Umbilical cord (tissue), 2 donors: Measurements from ENCODE around the gene SPC25. TPM values are rescaled to one million over a fixed set of nuclear protein-coding genes. Genes with fewer than 3 reads are reported as not detected.
A peak's percentile ranks its signal among the peaks of the same experiment; 100 is the strongest.
"Not testable (repeated sequence)": the region's sequence is repeated elsewhere in the genome, so short reads cannot be mapped to it uniquely, and the experiment has no call there.

Source experiments
- DNase-seq: peaks from one replicate; pipeline ENCODE4 v3.0.0-alpha.2; 2015; ENCODE audit warnings: low spot score
- total RNA-seq: library from RNA; depleted of rRNA; stranded (reverse); fragments of >200 nt; gene quantifications from one replicate; pipeline ENCODE4 v1.2.3, GENCODE V29; 2014; ENCODE audit warnings: low replicate concordance; ENCODE audit not compliant: insufficient read depth

SPC25 gene
- total RNA-seq, 1 donor from 2014 or later: not detected

GRCh38 chr2:168903888-168904287 is 13.7 kb upstream of the SPC25 start:
- DNase-seq: no peak

GRCh38 chr2:168901003-168901402 is 10.8 kb upstream of the SPC25 start, which contains the start of gene G6PC2:
G6PC2 (plus strand) TSS chr2:168901291; CDS start chr2:168901332, 41 bp downstream.
- DNase-seq: no peak

GRCh38 chr2:168897449-168897848 is 7.2 kb upstream of the SPC25 start:
- DNase-seq: no peak

GRCh38 chr2:168896783-168897182 is 6.6 kb upstream of the SPC25 start:
- no peak for DNase-seq

GRCh38 chr2:168895771-168896170 is 5.5 kb upstream of the SPC25 start:
- no peak for DNase-seq

GRCh38 chr2:168894720-168895119 is 4.5 kb upstream of the SPC25 start:
- DNase-seq: no peak

- DNase-seq: no peak
These were observed 3.9 kb upstream of the SPC25 start for GRCh38 chr2:168894101-168894500.

- no peak for DNase-seq
These were observed 2.1 kb upstream of the SPC25 start for GRCh38 chr2:168892327-168892726.

- no peak for DNase-seq
These were observed 610 bp downstream of the SPC25 start for GRCh38 chr2:168889635-168890005.

GRCh38 chr2:168884975-168885374 is 5.3 kb downstream of the SPC25 start:
- no peak for DNase-seq

- not testable (repeated sequence) for DNase-seq
These were observed 8.1 kb downstream of the SPC25 start for GRCh38 chr2:168882163-168882562.

- DNase-seq: no peak
These were observed 15.7 kb downstream of the SPC25 start for GRCh38 chr2:168874368-168875054.

- DNase-seq: not testable (repeated sequence)
These were observed 19.4 kb downstream of the SPC25 start for GRCh38 chr2:168870824-168871223.

- DNase-seq: not testable (repeated sequence)
These were observed 19.9 kb downstream of the SPC25 start for GRCh38 chr2:168870369-168870768.

- not testable (repeated sequence) for DNase-seq
These were observed 23.1 kb downstream of the SPC25 start for GRCh38 chr2:168867164-168867563.

GRCh38 chr2:168858146-168858545 is 32.1 kb downstream of the SPC25 start:
- no peak for DNase-seq

- DNase-seq: no peak
These were observed 34.6 kb downstream of the SPC25 start for GRCh38 chr2:168855601-168856000.

- no peak for DNase-seq
These were observed 35.6 kb downstream of the SPC25 start for GRCh38 chr2:168854651-168855050.

- DNase-seq: no peak
These were observed 36.8 kb downstream of the SPC25 start for GRCh38 chr2:168853471-168853870.

- no peak for DNase-seq
These were observed 37.7 kb downstream of the SPC25 start for GRCh38 chr2:168852481-168852880.

- peak; percentile 5 for DNase-seq
These were observed 38.4 kb downstream of the SPC25 start for GRCh38 chr2:168851674-168852320.

GRCh38 chr2:168850846-168851245 is 39.4 kb downstream of the SPC25 start:
- DNase-seq: no peak

- peak; percentile 44 for DNase-seq
These were observed 40.6 kb downstream of the SPC25 start for GRCh38 chr2:168849610-168850009.
